Tibial nerve (tissue), 4 donors: Measurements from ENCODE around the gene PAK1. TPM values are rescaled to one million over a fixed set of nuclear protein-coding genes. Genes with fewer than 3 reads are reported as not detected.

ENCODE experiments used
- DNase-seq, 2 donors: peaks; one replicate each; pipeline ENCODE4 v3.0.0-alpha.2; 2019; ENCODE audit warnings: low spot score in 2 of 2
- H3K27ac ChIP-seq, 4 donors: fragments of 200-600 bp; sonication (generic) in 3 of 4; one replicate each; pipeline ENCODE4 v1.5.1; 2017 to 2019; ENCODE audit warnings: mild to moderate bottlenecking in 1 of 4
- H3K27me3 ChIP-seq, 2 donors: fragments of 200-600 bp; sonication (generic) in 1 of 2; one replicate each; pipeline versions ENCODE4 v1.5.1 to v1.6.0; 2017 to 2019
- H3K36me3 ChIP-seq, 3 donors: fragments of 200-600 bp; sonication (generic); one replicate each; pipeline ENCODE4 v1.5.1; 2018 to 2019
- H3K4me1 ChIP-seq, 4 donors: fragments of 200-600 bp; sonication (generic) in 3 of 4; one replicate each; pipeline ENCODE4 v1.5.1; 2017 to 2019
- H3K4me3 ChIP-seq, 4 donors: fragments of 200-600 bp; sonication (generic) in 3 of 4; one replicate each; pipeline ENCODE4 v1.5.1; 2017 to 2019; ENCODE audit warnings: mild to moderate bottlenecking in 1 of 4, moderate library complexity in 1 of 4
- H3K9me3 ChIP-seq, 4 donors: fragments of 200-600 bp; sonication (generic) in 3 of 4; one replicate each; pipeline ENCODE4 v1.5.1; 2017 to 2019
- CTCF ChIP-seq, 5 experiments: fragments of 200-600 bp in 3 of 5; fragments of 450-650 bp in 2 of 5; sonication (generic) in 3 of 5; IDR thresholded peaks; one replicate each; pipeline ENCODE4 v1.5.1; 2016 to 2019; ENCODE audit warnings: antibody characterized with exemption in 5 of 5, mild to moderate bottlenecking in 3 of 5, moderate library complexity in 2 of 5
- EP300 ChIP-seq, 2 donors: sonication (generic); formaldehyde crosslinking; IDR thresholded peaks; one replicate each; pipeline ENCODE4 v1.6.1; 2017; ENCODE audit warnings: antibody characterized with exemption in 2 of 2, mild to moderate bottlenecking in 1 of 2
- POLR2A ChIP-seq, 2 donors: fragments of 450-650 bp; IDR thresholded peaks; one replicate each; pipeline ENCODE4 v1.6.1; 2017; ENCODE audit warnings: antibody characterized with exemption in 2 of 2, mild to moderate bottlenecking in 2 of 2, moderate library complexity in 2 of 2
- WGBS, 2 donors: methylation state at CpG; one replicate each; pipeline ENCODE4 v1.1.5; 2018; 5-methylcytosine and 5-hydroxymethylcytosine counted together
- total RNA-seq, 4 donors: library from RNA; depleted of rRNA; stranded (reverse); fragments of >200 nt; gene quantifications; one replicate each; pipeline ENCODE4 v1.1.0, GENCODE V29; 2016

The PAK1 gene
- total RNA-seq, 4 donors from 2014 or later, result 13.9 to 28.5 (median 25.4) TPM

- no peak for DNase-seq
- Histone ChIP-seq H3K4me3 (no peak overlapping the region), H3K9me3 (no peaks in the 10 kb centered on the region), H3K36me3 (no peaks in the 10 kb centered on the region), H3K4me1 (no peaks in the 10 kb centered on the region), H3K27ac (no peak overlapping the region), H3K27me3 (no peaks in the 10 kb centered on the region)
- WGBS, 2 donors, result 92 to 93% methylated on average over 3 of the region's 3 CpGs
- TF ChIP-seq EP300 (IDR thresholded peaks at IDR 0.05), result no peak
These were observed 36.2 kb upstream of the PAK1 start for GRCh38 chr11:77510095-77510494.

- Histone ChIP-seq H3K4me1 (no peaks in the 10 kb centered on the region), H3K9me3 (no peaks in the 10 kb centered on the region), H3K27me3 (no peaks in the 10 kb centered on the region), H3K4me3 (no peak overlapping the region), H3K36me3 (no peaks in the 10 kb centered on the region), H3K27ac (no peak overlapping the region)
- TF ChIP-seq EP300 (IDR thresholded peaks at IDR 0.05) (no peak), CTCF (IDR thresholded peaks at IDR 0.05) (no peak), POLR2A (IDR thresholded peaks at IDR 0.05) (no peak)
- DNase-seq, result no peak
- WGBS, 2 donors, result 88 to 90% methylated on average over 2 of the region's 2 CpGs
These were observed 34.1 kb upstream of the PAK1 start for GRCh38 chr11:77508019-77508418.

GRCh38 chr11:77506857-77507256 lies 33.0 kb upstream of the PAK1 start:
- no peak overlapping the region for H3K4me3 ChIP-seq
- no peak for DNase-seq
- H3K9me3 ChIP-seq, result no peaks in the 10 kb centered on the region
- no peak overlapping the region for H3K27ac ChIP-seq
- no peaks in the 10 kb centered on the region for H3K36me3 ChIP-seq
- TF ChIP-seq EP300 (IDR thresholded peaks at IDR 0.05) (no peak), POLR2A (IDR thresholded peaks at IDR 0.05) (no peak), CTCF (IDR thresholded peaks at IDR 0.05) (no peak)
- no peaks in the 10 kb centered on the region for H3K4me1 ChIP-seq
- WGBS, 2 donors, result 71 to 74% methylated on average over 2 of the region's 2 CpGs
- H3K27me3 ChIP-seq, result no peaks in the 10 kb centered on the region

- no peaks in the 10 kb centered on the region for H3K27me3 ChIP-seq
- H3K4me1 ChIP-seq, result no peaks in the 10 kb centered on the region
- no peak for DNase-seq
- H3K9me3 ChIP-seq, result no peaks in the 10 kb centered on the region
- no peak for TF ChIP-seq POLR2A (IDR thresholded peaks at IDR 0.05)
- TF ChIP-seq EP300 (IDR thresholded peaks at IDR 0.05), result no peak
- TF ChIP-seq CTCF (IDR thresholded peaks at IDR 0.05), result no peak
- 39 to 46% methylated on average over 3 of the region's 3 CpGs for WGBS, 2 donors
- H3K27ac ChIP-seq, result no peak overlapping the region
- no peak overlapping the region for H3K4me3 ChIP-seq
- H3K36me3 ChIP-seq, result no peaks in the 10 kb centered on the region
These were observed 32.1 kb upstream of the PAK1 start for GRCh38 chr11:77505956-77506355.

GRCh38 chr11:77503006-77503405 lies 29.1 kb upstream of the PAK1 start:
- H3K4me1 ChIP-seq, result no peaks in the 10 kb centered on the region
- no peak overlapping the region for H3K4me3 ChIP-seq
- no peaks in the 10 kb centered on the region for H3K27me3 ChIP-seq
- no peak overlapping the region for H3K27ac ChIP-seq
- TF ChIP-seq EP300 (IDR thresholded peaks at IDR 0.05), result no peak
- no peak for TF ChIP-seq POLR2A (IDR thresholded peaks at IDR 0.05)
- TF ChIP-seq CTCF (IDR thresholded peaks at IDR 0.05), result no peak
- H3K9me3 ChIP-seq, result no peaks in the 10 kb centered on the region
- 44 to 56% methylated on average over 3 of the region's 3 CpGs for WGBS, 2 donors
- H3K36me3 ChIP-seq, result no peaks in the 10 kb centered on the region
- DNase-seq, result no peak

GRCh38 chr11:77502346-77502905 lies 28.5 kb upstream of the PAK1 start:
- no peak for DNase-seq
- Histone ChIP-seq H3K4me3 (no peak overlapping the region), H3K27me3 (no peaks in the 10 kb centered on the region), H3K36me3 (no peaks in the 10 kb centered on the region), H3K4me1 (no peaks in the 10 kb centered on the region), H3K27ac (no peak overlapping the region), H3K9me3 (no peaks in the 10 kb centered on the region)
- TF ChIP-seq EP300 (IDR thresholded peaks at IDR 0.05) (no peak), POLR2A (IDR thresholded peaks at IDR 0.05) (no peak), CTCF (IDR thresholded peaks at IDR 0.05) (no peak)
- WGBS, 2 donors, result 54 to 66% methylated on average over 4 of the region's 4 CpGs
